G401 (cell line): Measurements from ENCODE around the gene MYH11. TPM values are rescaled to one million over a fixed set of nuclear protein-coding genes. Genes with fewer than 3 reads are reported as not detected.
"Not testable (repeated sequence)": the region's sequence is repeated elsewhere in the genome, so short reads cannot be mapped to it uniquely, and the experiment has no call there.

Experiments
- DNase-seq: peaks from one replicate; pipeline ENCODE4 v3.0.0-alpha.2; 2015; ENCODE audit warnings: low spot score
- in situ Hi-C: cut with HindIII; loops from 2 replicates; pipeline ENCODE4 v1.10.0; 2016; ENCODE audit warnings: low sequenced_read_pairs, mixed read lengths
- total RNA-seq: library from RNA; depleted of rRNA; stranded (reverse); fragments of >200 nt; shearing (Covaris generic); gene quantifications from 2 replicates; pipeline ENCODE4 v1.2.3, GENCODE V29; 2014

Gene MYH11
- total RNA-seq, 1 experiment from 2014 or later = not detected

- in situ Hi-C loops = no loop called here
- DNase-seq = no peak
These were observed 114.1 kb downstream of the MYH11 start for GRCh38 chr16:15742716-15743115.

DNA sequence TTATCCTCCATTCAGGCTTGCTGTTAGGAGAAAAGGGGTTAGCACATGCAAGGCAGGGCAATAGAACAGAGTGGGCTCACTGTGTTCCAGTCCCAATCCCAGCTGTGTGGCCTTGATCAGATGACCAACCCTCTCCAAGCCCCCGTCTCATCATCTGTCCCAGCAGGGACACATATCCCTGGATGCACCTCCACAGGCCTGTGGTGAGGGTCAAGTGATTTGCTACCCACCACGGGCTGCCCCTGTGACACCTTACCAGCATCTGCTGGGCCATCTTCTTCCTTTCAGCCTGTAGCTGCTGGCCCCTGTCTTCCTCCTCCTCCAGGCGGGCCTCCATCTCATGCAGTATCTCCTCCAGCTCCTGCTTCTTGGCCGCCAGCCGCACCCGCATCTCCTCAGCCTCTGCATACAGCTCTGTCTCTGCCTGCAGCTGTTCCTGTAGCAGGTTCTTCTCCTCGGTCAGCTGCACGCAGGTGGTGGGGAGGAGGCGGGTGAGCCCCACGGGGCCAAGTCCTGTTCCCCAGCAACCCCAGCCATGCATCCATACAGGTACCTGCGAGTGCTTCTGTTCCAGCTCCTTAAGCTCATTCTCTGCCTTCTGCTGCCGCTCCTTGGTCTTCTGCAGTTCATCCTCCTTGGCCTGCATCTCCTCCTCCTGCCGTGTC, 115.5 kb downstream of the MYH11 start:
- in situ Hi-C loops = no loop called here
- DNase-seq = no peak

DNA sequence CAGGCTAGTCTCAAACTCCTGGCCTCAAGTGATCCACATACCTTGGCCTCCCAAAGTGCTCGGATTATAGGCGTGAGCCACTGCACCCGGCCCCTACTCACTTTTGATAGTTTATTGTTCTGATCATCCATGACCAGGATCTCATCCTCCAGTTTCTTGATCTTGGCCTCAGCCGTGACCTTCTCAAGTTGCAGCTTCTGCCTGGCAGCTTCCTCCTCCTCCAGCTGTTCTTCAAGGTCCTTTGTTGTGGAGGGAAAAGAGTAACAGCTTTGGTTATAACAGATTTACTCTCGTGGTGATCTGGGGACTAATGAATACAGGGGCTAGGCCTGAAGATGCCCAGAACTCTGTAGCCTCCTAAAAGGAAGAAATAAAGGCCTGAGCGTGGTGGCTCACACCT, 116.9 kb downstream of the MYH11 start:
- in situ Hi-C loops = no loop called here

DNA sequence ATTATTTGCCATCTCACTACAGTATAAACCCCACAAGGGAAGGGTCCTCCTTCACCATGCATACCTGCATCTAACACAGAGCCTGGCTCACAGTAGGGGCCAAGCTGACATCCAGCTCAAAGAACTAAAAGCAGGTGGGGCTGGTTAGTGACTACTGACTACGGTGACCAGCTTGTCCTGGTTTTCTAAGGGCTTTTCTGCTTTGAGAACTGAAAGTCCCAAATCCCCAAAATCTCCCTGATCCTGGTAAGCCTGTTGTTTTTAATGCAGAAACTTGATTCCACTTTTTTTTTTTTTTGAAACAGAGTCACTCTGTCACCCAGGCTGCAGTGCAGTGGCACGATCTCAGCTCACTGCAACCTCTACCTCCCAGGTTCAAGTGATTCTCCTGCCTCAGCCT, 117.4 kb downstream of the MYH11 start:
- DNase-seq = no peak
- in situ Hi-C loops = no loop called here

More for the DNA sequence above, 116.9 kb downstream of the MYH11 start:
- no peak for DNase-seq

- no peak for DNase-seq
- in situ Hi-C loops = no loop called here
These were observed 119.6 kb downstream of the MYH11 start for GRCh38 chr16:15737140-15737644.

DNA sequence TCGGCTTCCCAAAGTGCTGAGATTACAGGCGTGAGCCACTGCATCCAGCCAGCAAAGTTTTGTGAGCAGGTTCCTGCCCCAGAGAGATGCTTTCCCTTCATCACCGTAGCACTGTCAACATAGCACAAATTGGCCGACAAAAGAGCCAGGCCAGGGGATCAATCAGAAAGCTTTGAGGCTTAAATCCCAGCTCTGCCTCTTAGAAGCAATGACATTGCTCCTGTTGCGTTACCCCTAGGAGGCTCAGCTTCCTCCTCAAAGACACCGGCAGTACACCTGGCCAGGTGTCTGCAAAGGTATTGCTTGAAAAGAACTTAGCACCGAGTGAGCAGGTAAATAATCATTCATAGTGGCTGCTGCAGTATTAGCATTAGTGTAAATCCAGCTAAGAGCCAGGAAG, 120.3 kb downstream of the MYH11 start:
- no peak for DNase-seq
- in situ Hi-C loops = no loop called here

DNA sequence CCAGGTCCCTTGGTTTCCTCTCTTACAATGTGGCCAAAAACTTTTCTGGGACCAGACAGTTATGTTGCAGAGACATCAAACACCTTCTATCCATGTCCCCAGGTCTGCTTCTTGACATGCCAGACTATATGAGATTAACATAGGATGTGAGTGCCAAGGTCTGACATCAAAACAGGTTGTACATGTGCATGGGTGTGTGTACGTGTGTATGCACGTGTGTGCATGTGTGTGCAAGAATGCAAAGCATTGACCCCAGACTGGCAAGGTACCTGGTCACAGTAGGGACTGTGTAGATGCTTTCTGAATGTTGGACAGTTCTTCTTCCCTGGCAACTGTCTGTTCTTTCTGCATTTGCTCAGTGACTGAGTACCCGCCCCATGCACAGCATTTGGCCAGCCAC, 121.2 kb downstream of the MYH11 start:
- DNase-seq = no peak
- in situ Hi-C loops = no loop called here

DNA sequence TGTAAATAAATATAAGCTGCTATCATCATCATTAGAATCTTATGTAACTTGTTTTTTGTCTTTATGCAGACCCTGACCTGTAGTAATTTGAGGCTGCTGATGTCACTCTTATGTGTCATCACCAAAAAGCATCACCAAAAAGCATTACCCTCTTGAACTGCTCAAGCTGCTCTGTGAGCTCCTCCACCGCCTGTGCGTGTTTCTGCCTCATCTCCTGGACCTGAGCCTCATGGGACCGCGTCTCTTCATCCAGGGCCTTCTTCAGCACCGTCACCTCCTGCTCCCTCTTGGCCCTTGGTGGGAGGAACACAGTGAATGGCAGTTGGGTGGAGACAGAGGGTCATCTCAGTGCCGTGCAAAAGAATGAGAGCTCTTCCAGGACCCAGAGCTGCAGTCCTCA, 124.4 kb downstream of the MYH11 start:
- in situ Hi-C loops = no loop called here
- DNase-seq = no peak

DNA sequence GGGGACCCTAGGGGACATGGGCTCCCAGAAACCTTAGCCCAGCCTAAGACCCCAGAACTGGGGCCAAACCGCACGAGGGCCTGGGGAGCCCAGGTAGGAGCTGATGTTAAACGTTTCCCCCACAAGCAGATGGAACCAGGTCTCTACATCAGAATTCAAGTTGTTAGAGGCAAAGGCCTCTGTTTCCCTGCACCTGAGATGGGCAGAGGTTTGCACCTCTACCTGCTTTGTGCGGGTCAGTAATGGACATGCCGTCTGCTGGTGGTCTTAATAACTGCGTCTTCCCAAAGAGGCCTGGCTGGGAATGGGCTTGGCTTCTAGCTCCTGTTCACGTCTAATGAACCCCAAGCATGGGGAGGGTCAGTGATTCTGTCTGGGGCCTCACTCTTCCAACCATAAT, 127.7 kb downstream of the MYH11 start:
- in situ Hi-C loops = no loop called here
- DNase-seq = no peak

DNA sequence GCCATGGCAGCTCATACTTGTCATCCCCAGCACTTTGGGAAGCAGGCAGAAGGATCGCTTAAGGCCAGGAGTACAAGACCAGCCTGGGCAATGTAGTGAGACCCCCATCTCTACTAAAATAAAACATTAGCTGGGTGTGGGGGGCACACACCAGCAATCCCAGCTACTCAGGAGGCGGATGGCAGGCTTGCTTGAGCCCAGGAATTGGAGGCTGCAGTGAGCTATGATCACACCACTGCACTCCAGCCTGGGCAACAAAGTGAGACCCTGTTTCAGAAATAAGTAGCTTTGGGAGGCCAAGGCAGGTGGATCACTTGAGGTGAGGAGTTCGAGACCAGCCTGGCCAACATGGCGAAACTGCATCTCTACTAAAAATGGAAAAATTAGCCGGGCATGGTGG, 129.1 kb downstream of the MYH11 start:
- in situ Hi-C loops, DNase-seq: not testable (repeated sequence)

GRCh38 chr16:15726715-15727114, 130.1 kb downstream of the MYH11 start:
- in situ Hi-C loops = no loop called here
- no peak for DNase-seq

DNA sequence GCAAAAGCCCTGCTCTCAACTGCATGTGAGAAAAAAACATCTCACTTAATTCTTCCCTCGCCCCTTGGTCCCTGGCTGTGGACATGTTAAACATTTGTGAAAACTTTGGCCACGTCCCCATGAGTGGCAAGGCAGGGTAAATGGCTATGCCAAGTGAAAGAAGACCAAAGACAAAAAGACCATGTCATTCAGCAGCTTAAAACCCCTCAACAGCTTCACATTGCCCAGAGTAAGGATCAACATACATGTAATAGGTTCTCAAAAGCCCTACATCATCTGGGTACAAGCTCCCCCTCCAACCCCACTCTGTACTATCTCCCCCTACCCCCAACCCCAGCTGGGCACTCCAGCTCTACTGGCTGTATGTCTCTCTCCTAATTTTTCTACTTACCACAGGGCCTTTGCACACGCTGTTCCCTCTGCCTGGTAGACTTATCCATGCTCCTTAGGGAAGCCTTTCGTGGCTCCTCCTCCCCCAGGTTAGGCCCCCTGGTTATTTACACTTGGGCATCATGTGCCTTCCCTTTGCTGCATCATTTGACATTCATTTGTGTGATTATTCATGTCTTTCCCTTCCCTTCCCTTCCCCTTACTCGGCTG, 131.1 kb downstream of the MYH11 start:
- DNase-seq = no peak
- in situ Hi-C loops = no loop called here

- in situ Hi-C loops = no loop called here
These were observed 133.0 kb downstream of the MYH11 start for GRCh38 chr16:15723808-15724207.

GRCh38 chr16:15721018-15721417, 135.8 kb downstream of the MYH11 start:
- DNase-seq = no peak
- in situ Hi-C loops = no loop called here

More at GRCh38 chr16:15723808-15724207, 133.0 kb downstream of the MYH11 start:
- DNase-seq = no peak

DNA sequence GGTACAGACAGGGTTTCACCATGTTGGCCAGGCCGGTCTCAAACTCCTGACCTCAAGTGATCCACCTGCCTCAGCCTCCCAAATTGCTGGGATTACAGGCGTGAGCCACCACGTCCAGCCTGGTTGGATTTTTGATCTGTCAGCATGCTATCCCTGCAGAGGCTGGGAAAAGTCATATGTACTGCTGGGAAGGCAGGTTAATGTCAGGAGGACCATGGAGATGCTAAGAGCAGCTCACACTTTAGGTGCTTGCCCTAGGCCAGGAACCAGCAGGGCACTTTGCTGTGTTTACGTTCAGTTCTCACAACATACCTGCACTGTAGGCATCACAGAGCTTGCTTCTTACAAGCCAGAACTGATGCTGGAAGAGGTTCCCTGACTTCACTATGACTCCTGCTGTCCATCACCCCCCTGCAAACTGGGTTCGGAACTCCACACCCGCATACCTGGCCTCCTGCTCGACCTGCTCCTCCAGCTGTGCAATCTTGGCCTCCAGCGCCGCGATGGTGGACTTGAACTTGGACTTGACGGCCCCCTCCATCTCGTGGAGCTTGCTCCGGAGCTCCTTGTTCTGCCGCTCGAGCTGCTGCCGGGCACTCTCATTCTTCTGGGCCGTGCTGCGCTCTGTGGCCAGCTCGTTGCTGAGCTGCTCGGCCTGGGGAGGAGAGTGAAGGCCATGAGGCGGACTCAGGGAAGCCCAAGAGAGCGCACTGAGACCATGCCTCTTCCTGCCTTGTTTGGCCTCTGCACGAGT, 140.0 kb downstream of the MYH11 start:
- DNase-seq = no peak
- in situ Hi-C loops = no loop called here

GRCh38 chr16:15715221-15715620, 141.6 kb downstream of the MYH11 start:
- in situ Hi-C loops = no loop called here
- no peak for DNase-seq

DNA sequence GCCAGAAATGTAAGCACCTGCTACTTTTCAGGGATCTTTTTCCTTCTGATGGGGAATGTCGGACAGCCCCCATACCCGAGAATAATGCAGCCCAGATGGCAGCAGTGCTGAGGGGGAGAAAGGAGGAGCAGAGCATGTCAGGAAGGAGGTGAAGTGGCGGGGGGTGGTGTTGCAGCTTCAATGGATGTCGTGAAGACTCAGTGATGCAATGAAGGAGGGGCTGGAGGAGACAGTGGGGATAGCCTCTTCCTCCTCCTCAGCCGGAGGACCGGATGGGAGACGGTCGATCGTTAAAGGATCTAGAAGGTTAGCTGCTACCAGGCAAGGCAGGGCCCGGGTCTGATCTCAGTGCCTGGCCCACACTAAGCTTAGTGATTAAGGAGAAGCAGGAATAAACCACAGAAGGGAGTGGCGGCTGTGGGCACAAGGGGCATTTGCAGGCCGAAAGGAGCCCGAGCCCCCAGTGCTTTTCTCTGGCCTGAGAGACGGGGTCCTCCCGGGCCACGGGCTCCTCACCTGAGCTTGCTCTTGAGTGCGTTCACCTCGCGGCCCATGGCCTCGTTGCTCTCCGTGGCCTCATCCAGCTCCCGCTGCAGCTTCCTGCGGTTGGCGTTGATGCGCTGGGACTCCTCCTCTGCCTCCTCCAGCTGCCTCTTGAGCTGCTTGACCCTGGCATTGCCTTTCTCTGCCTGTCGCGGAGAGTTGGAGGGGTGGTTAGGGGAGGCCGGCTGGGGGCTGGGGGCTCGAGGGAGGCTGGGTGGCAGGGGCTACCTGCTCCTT, 142.2 kb downstream of the MYH11 start:
- in situ Hi-C loops = no loop called here

GRCh38 chr16:15708997-15709396, 147.8 kb downstream of the MYH11 start:
- in situ Hi-C loops = no loop called here
- no peak for DNase-seq

More for the DNA sequence above, 142.2 kb downstream of the MYH11 start:
- no peak for DNase-seq

DNA sequence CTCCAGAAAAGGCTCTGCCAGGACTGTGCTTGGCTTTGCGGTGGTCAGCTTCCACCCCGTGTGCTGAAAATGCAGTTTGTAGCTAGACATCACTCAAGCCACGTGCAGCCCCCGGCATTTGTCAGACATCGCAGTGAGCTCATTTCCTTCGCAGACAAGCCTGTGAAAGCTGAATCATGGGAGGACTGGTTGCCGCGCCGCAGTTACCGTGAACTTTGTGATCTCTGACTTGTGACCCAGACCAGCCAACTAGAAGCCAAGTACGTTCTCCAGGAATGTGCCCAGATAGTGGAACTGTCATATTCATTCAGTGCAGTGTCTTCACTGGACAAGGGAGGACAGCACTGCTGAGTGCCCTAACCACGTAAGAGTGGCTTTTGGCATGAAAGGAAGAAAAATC, 148.7 kb downstream of the MYH11 start:
- in situ Hi-C loops = no loop called here
- no peak for DNase-seq

GRCh38 chr16:15707332-15707731, 149.5 kb downstream of the MYH11 start:
- in situ Hi-C loops = no loop called here
- no peak for DNase-seq
